KMS-11 (cell line): ENCODE results near the gene ACOXL.

Source experiments
- H2AFZ ChIP-seq: fragments of 200-600 bp; sonication (generic); 2 replicates; pipeline ENCODE4 v1.6.1; 2016; ENCODE audit warnings: antibody characterized with exemption, mixed run types, low read depth
- H3K27ac ChIP-seq: fragments of 200-600 bp; sonication (generic); 2 replicates; pipeline ENCODE4 v1.6.1; 2016; ENCODE audit warnings: mild to moderate bottlenecking, mixed run types
- H3K27me3 ChIP-seq: fragments of 200-600 bp; sonication (generic); 2 replicates; pipeline ENCODE4 v1.6.1; 2017; ENCODE audit warnings: mild to moderate bottlenecking, low read depth, mixed run types, moderate library complexity; ENCODE audit not compliant: insufficient read depth
- H3K36me3 ChIP-seq: fragments of 200-600 bp; sonication (generic); 2 replicates; pipeline ENCODE4 v1.6.1; 2017; ENCODE audit warnings: mild to moderate bottlenecking, mixed run types; ENCODE audit not compliant: insufficient read depth
- H3K4me1 ChIP-seq: fragments of 200-600 bp; sonication (generic); 2 replicates; pipeline ENCODE4 v1.6.1; 2016; ENCODE audit warnings: mild to moderate bottlenecking, low read depth, mixed run types; ENCODE audit not compliant: poor library complexity, severe bottlenecking
- H3K4me2 ChIP-seq: fragments of 200-600 bp; sonication (generic); 2 replicates; pipeline ENCODE4 v1.7.0; 2016; ENCODE audit warnings: mild to moderate bottlenecking, mixed run types
- H3K4me3 ChIP-seq: fragments of 200-600 bp; sonication (generic); IDR thresholded peaks from 2 replicates; pipeline ENCODE4 v1.6.1; 2017; ENCODE audit warnings: low read depth, low read length, mixed read lengths; ENCODE audit not compliant: insufficient read depth
- H3K79me2 ChIP-seq: fragments of 200-600 bp; sonication (generic); 2 replicates; pipeline ENCODE4 v1.6.1; 2016; ENCODE audit warnings: low read depth, mixed run types; ENCODE audit not compliant: insufficient read depth
- H3K9ac ChIP-seq: fragments of 200-600 bp; sonication (generic); 2 replicates; pipeline ENCODE4 v1.6.1; 2016; ENCODE audit warnings: mild to moderate bottlenecking, mixed run types
- H4K20me1 ChIP-seq: fragments of 200-600 bp; sonication (generic); 2 replicates; pipeline ENCODE4 v1.6.1; 2016; ENCODE audit warnings: mild to moderate bottlenecking, mixed run types; ENCODE audit not compliant: insufficient read depth
- TF ChIP-seq, protein P1 (sequence below): fragments of 200-600 bp; sonication (generic); conservative IDR thresholded peaks from 2 replicates; pipeline ENCODE4 v1.6.1; 2017; ENCODE audit warnings: low read depth, mild to moderate bottlenecking, antibody characterized with exemption, low read length, moderate library complexity, mixed read lengths

The ACOXL gene

DNA sequence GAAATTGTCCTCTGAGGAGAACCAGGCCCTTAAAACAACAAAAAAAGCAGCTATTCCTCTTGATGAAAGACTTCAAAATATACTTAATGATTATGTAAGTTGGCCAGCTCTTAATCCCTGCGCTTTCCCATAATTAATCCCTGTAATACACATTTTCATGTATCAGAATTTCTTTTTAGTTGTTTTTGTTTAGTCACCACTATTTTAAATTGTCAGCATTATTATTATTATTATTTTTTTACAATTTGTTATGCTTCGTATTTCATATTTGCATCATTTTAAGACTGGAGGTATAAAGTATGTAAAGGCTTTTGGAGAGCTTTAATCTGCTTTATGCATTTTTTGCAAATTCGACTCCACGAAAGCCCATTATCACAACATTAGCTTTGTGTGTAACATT lies 152.9 kb downstream of the ACOXL start:
- no peak overlapping the region for H3K9ac ChIP-seq
- H3K4me3 ChIP-seq, result no peak overlapping the region
- no peaks in the 10 kb centered on the region for H3K79me2 ChIP-seq
- H4K20me1 ChIP-seq, result no peaks in the 10 kb centered on the region
- no peak overlapping the region for H2AFZ ChIP-seq
- no peak overlapping the region for H3K27ac ChIP-seq
- TF ChIP-seq, protein P1, sequence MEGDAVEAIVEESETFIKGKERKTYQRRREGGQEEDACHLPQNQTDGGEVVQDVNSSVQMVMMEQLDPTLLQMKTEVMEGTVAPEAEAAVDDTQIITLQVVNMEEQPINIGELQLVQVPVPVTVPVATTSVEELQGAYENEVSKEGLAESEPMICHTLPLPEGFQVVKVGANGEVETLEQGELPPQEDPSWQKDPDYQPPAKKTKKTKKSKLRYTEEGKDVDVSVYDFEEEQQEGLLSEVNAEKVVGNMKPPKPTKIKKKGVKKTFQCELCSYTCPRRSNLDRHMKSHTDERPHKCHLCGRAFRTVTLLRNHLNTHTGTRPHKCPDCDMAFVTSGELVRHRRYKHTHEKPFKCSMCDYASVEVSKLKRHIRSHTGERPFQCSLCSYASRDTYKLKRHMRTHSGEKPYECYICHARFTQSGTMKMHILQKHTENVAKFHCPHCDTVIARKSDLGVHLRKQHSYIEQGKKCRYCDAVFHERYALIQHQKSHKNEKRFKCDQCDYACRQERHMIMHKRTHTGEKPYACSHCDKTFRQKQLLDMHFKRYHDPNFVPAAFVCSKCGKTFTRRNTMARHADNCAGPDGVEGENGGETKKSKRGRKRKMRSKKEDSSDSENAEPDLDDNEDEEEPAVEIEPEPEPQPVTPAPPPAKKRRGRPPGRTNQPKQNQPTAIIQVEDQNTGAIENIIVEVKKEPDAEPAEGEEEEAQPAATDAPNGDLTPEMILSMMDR, result no peak
- H3K4me1 ChIP-seq, result peaks cover 5% of the 10 kb centered on the region
- no peaks in the 10 kb centered on the region for H3K27me3 ChIP-seq
- no peak overlapping the region for H3K4me2 ChIP-seq
- no peaks in the 10 kb centered on the region for H3K36me3 ChIP-seq

DNA sequence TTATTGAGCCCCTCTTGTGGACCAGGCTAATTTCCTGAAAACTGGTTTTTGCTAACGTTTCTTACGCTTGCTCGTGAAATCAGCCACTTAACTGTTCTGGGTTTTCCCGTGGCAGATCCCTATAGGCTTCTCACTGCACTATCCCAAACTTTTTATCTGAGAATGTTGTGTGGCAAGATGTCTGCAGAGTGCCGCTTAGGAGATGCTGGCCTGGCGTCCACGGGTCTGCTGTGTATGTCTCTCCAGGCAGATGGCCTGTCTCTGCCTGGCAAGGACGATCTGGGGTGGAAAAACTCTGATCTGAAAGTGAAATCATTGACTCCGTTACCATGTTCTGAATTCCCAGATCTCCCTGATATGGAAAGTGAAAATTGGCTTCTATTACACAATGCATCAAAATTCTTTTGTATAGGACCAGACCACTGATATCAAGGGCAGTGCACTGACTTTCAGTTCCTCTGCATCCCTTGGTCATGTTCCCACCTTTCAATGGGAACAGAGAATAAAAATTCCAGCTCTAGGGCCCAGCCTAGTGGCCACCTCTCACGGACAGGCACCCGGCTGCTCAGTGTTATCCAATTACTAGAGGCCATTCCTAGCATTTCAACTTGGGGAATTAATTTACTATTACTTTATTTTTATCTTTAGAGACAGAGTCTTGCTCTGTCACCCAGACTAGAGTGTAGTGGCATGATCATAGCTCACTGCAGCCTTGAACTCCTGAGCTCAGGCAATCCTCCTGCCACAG lies 154.6 kb downstream of the ACOXL start:
- no peak overlapping the region for H3K9ac ChIP-seq
- H3K4me3 ChIP-seq, result no peak overlapping the region
- H3K79me2 ChIP-seq, result no peaks in the 10 kb centered on the region
- H3K36me3 ChIP-seq, result no peaks in the 10 kb centered on the region
- no peak overlapping the region for H2AFZ ChIP-seq
- no peaks in the 10 kb centered on the region for H3K27me3 ChIP-seq
- TF ChIP-seq, protein P1, result no peak
- no peaks in the 10 kb centered on the region for H3K4me1 ChIP-seq
- H3K27ac ChIP-seq, result no peak overlapping the region
- H4K20me1 ChIP-seq, result no peaks in the 10 kb centered on the region
- H3K4me2 ChIP-seq, result no peak overlapping the region

DNA sequence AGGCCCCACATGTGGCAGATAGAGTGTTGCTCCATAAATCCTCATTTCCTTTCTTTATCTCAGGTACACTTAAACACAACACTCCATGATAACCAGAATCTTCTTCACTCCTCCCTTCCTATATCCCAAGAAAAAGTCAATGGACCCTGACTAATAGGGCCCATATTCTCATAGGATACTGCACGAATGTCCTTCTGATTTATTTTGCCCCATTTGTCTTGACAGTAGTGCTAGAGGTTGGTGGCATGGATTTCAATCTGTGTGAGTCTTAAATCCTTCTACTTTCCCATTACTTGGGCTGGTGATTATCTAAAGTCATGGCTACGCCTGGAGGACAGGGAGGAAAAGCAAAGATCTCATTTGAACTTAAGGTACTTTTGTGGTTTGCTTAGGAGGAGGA lies 156.0 kb downstream of the ACOXL start:
- no peak overlapping the region for H3K27ac ChIP-seq
- TF ChIP-seq, protein P1, result no peak
- H3K9ac ChIP-seq, result no peak overlapping the region
- H3K79me2 ChIP-seq, result no peaks in the 10 kb centered on the region
- H3K4me3 ChIP-seq, result no peak overlapping the region
- H4K20me1 ChIP-seq, result no peaks in the 10 kb centered on the region
- no peaks in the 10 kb centered on the region for H3K4me1 ChIP-seq
- H2AFZ ChIP-seq, result no peak overlapping the region
- H3K4me2 ChIP-seq, result no peak overlapping the region
- no peaks in the 10 kb centered on the region for H3K36me3 ChIP-seq
- no peaks in the 10 kb centered on the region for H3K27me3 ChIP-seq

DNA sequence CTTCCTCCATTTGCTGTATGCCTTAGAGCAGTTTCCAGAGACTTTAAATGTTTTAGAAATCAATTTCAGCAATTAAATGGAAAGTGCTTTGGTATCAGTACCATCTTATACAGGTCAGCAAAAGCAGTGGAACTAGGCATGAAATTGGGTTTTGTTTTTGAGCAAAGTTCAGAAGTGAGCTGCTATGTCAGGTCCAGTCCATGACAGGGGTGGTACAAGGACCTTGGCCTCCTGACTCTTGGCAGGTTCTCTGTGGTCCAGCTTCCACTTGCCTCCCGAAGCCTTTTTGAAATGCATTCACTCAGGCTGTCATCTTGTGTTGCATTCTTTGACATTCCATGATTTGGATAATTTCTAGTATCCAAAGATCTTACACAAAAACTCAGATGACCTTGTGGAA lies 159.3 kb downstream of the ACOXL start:
- H3K27ac ChIP-seq, result no peak overlapping the region
- H3K4me2 ChIP-seq, result no peak overlapping the region
- no peak overlapping the region for H2AFZ ChIP-seq
- no peaks in the 10 kb centered on the region for H3K79me2 ChIP-seq
- no peaks in the 10 kb centered on the region for H4K20me1 ChIP-seq
- H3K9ac ChIP-seq, result no peak overlapping the region
- TF ChIP-seq, protein P1, result no peak
- no peaks in the 10 kb centered on the region for H3K4me1 ChIP-seq
- H3K36me3 ChIP-seq, result no peaks in the 10 kb centered on the region
- H3K27me3 ChIP-seq, result no peaks in the 10 kb centered on the region
- H3K4me3 ChIP-seq, result no peak overlapping the region
